A673 (cell line): ENCODE data around the gene RPS6KC1. TPM values are rescaled to one million over a fixed set of nuclear protein-coding genes. Genes with fewer than 3 reads are reported as not detected.

ENCODE experiments used
- BruUV-seq: library from RNA; stranded (reverse); fragments of 400-500 nt; replicated peaks from 2 replicates; lab custom pipeline; 2021; lab: Mats Ljungman, UMichigan
- CTCF ChIA-PET: fragments of 300-600 bp; sonication (Branson Sonifier 250); formaldehyde crosslinking; loops from one replicate; lab custom pipeline; 2022; ENCODE audit warnings: antibody characterized with exemption; lab: Charles Lee
- POLR2A ChIA-PET: fragments of 300-600 bp; sonication (Branson Sonifier 250); formaldehyde crosslinking; loops from one replicate; lab custom pipeline; 2022; ENCODE audit warnings: antibody characterized with exemption; ENCODE audit not compliant: low non-redundant PET; lab: Charles Lee
- DNase-seq: peaks from one replicate; pipeline ENCODE4 v3.0.0-alpha.2; 2015; ENCODE audit warnings: low spot score
- H3K27ac ChIP-seq: fragments of 200-600 bp; sonication (generic); 2 replicates; pipeline ENCODE4 v1.5.1; 2016; ENCODE audit warnings: mixed run types, low read depth, mild to moderate bottlenecking, mixed read lengths, antibody characterized with exemption, low read length; ENCODE audit not compliant: poor library complexity, severe bottlenecking
- H3K27me3 ChIP-seq: fragments of 200-600 bp; sonication (generic); replicated peaks from 2 replicates; pipeline ENCODE4 v1.6.1; 2017; ENCODE audit warnings: mixed run types, low read depth, mild to moderate bottlenecking, mixed read lengths, antibody characterized with exemption, low read length; ENCODE audit not compliant: insufficient read depth, poor library complexity
- H3K36me3 ChIP-seq: fragments of 200-600 bp; sonication (generic); 2 replicates; pipeline ENCODE4 v1.6.1; 2016; ENCODE audit warnings: mixed run types, mild to moderate bottlenecking, mixed read lengths, antibody characterized with exemption, low read length; ENCODE audit not compliant: insufficient read depth, poor library complexity, severe bottlenecking
- H3K4me1 ChIP-seq: fragments of 200-600 bp; sonication (generic); 2 replicates; pipeline ENCODE4 v1.6.1; 2017; ENCODE audit warnings: mixed run types, mild to moderate bottlenecking, mixed read lengths, antibody characterized with exemption, low read length; ENCODE audit not compliant: insufficient read depth, poor library complexity, severe bottlenecking
- H3K4me3 ChIP-seq: fragments of 200-600 bp; sonication (generic); 2 replicates; pipeline ENCODE4 v1.5.1; 2016; ENCODE audit warnings: low read depth, mixed run types, mild to moderate bottlenecking, mixed read lengths, low read length; ENCODE audit not compliant: poor library complexity, severe bottlenecking
- H3K9me3 ChIP-seq: fragments of 200-600 bp; sonication (generic); 2 replicates; pipeline ENCODE4 v1.6.1; 2016; ENCODE audit warnings: mixed run types, low read depth, mild to moderate bottlenecking, mixed read lengths, antibody characterized with exemption, low read length; ENCODE audit not compliant: poor library complexity, severe bottlenecking
- CTCF ChIP-seq: fragments of 300-800, 200-600 bp; sonication (generic); conservative IDR thresholded peaks from 2 replicates; pipeline ENCODE4 v1.5.1; 2017; ENCODE audit warnings: low read depth, mild to moderate bottlenecking, antibody characterized with exemption, low read length, moderate library complexity, mixed read lengths
- EZH2 ChIP-seq: fragments of 200-600 bp; sonication (generic); IDR thresholded peaks from 2 replicates; pipeline ENCODE4 v1.6.1; 2017; ENCODE audit warnings: borderline replicate concordance, low read depth, mild to moderate bottlenecking, mixed read lengths, antibody characterized with exemption, low read length; ENCODE audit not compliant: poor library complexity, severe bottlenecking
- intact Hi-C: fragments of 100-400 bp; cut with micrococcal nuclease; formaldehyde crosslinking; loops from one replicate; pipeline ENCODE4 v1.10.0; 2022; ENCODE audit not compliant: unreplicated experiment
- total RNA-seq: library from RNA; stranded (reverse); gene quantifications from 2 replicates; pipeline ENCODE4 v1.2.3, GENCODE V29; 2021

Gene RPS6KC1
- total RNA-seq, 1 experiment from 2014 or later: 17.1 TPM

GRCh38 chr1:213162862-213163261 is 111.8 kb downstream of the RPS6KC1 start:
- DNase-seq: no peak
- ChIA-PET POLR2A (no interaction called here), CTCF (no interaction called here)
- Histone ChIP-seq H3K36me3 (no peaks in the 10 kb centered on the region), H3K27me3 (no peaks in the 10 kb centered on the region), H3K4me1 (no peaks in the 10 kb centered on the region), H3K4me3 (no peak overlapping the region), H3K27ac (no peak overlapping the region), H3K9me3 (no peaks in the 10 kb centered on the region)
- no TSS peak for BruUV-seq
- no peak for TF ChIP-seq EZH2
- TF ChIP-seq CTCF: no peak
- intact Hi-C loops: no loop called here

GRCh38 chr1:213163278-213163711 is 112.3 kb downstream of the RPS6KC1 start:
- Histone ChIP-seq H3K27ac (no peak overlapping the region), H3K9me3 (no peaks in the 10 kb centered on the region), H3K4me1 (no peaks in the 10 kb centered on the region), H3K4me3 (no peak overlapping the region), H3K36me3 (no peaks in the 10 kb centered on the region), H3K27me3 (no peaks in the 10 kb centered on the region)
- POLR2A ChIA-PET: no interaction called here
- CTCF ChIA-PET: no interaction called here
- DNase-seq: peak; percentile 26
- TF ChIP-seq CTCF (no peak), EZH2 (no peak)
- intact Hi-C loops: no loop called here
- BruUV-seq: no TSS peak

- DNase-seq: no peak
- Histone ChIP-seq H3K4me1 (no peaks in the 10 kb centered on the region), H3K27ac (no peak overlapping the region), H3K27me3 (no peaks in the 10 kb centered on the region), H3K4me3 (no peak overlapping the region), H3K9me3 (no peaks in the 10 kb centered on the region), H3K36me3 (no peaks in the 10 kb centered on the region)
- ChIA-PET POLR2A (no interaction called here), CTCF (no interaction called here)
- no peak for TF ChIP-seq EZH2
- no peak for TF ChIP-seq CTCF
- intact Hi-C loops: no loop called here
- BruUV-seq: no TSS peak
Measured at GRCh38 chr1:213164561-213164960, 113.5 kb downstream of the RPS6KC1 start.
